ENCODE data around the gene APEH. TPM values are rescaled to one million over a fixed set of nuclear protein-coding genes. Genes with fewer than 3 reads are reported as not detected.

The APEH gene
- total RNA-seq, 1 experiment from 2014 or later = 215 TPM

DNA sequence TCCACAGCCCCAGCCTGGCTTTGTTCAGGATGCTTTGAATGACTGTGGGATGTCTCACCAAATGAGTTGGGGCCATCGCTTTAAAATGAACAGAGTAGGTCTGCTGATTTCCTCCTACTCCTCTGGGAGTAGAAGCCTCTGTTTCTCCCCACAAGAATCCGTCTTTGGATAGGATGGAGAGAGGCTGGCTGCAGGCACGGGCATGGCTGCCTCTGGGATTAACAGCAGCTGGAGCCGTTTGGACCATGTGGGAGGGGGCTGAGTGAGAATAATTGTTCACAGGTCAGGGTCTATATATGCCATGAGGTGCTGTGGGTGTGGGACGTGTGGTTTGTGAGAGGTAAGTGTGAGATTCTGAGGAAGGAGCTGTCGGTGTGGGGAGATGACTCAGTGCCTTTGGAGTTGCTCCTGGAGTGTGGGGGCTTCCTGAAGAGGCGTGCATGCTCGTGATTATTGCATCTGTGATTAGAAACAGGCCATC lies 48.0 kb upstream of the APEH start:
- Mint-ChIP-seq H3K27me3 (ENCODE audit: low read depth) (peaks cover 2% of the 10 kb centered on the region), H3K27ac (no peak overlapping the region), H3K36me3 (ENCODE audit: insufficient read depth in 1 of 3, low read depth in 3 of 3) (peaks cover 0 to 3% (median 3%) of the 10 kb centered on the region in 3 experiments; a peak in 4 of 7 replicates), H3K4me1 (no peaks in the 10 kb centered on the region), H3K4me3 (no peak overlapping the region), H3K9me3 (peaks cover 0 to 4% of the 10 kb centered on the region in 2 experiments; a peak in 1 of 5 replicates)
- H3K79me2 ChIP-seq (ENCODE audit: insufficient read depth, low read length) = no peaks in the 10 kb centered on the region
- H2BK15ac ChIP-seq (ENCODE audit: low read depth, low read length) = no peak overlapping the region
- no peak overlapping the region for H3T11ph ChIP-seq (ENCODE audit: low read length)
- H3K18ac ChIP-seq (ENCODE audit: insufficient read length, low read depth, low read length) = no peak overlapping the region
- H4K91ac ChIP-seq (ENCODE audit: insufficient read length, low read depth, low read length) = no peak overlapping the region
- no peak overlapping the region for H2AFZ ChIP-seq (ENCODE audit: low read length)
- no peaks in the 10 kb centered on the region for H3K27me3 ChIP-seq (ENCODE audit: insufficient read depth, low read length)
- WGBS (ENCODE audit: extremely low coverage, insufficient read length, low lambda C conversion rate) = no CpG with 5 or more reads among the region's 8 CpGs
- no peak overlapping the region for H4K8ac ChIP-seq (replicated peaks; ENCODE audit: insufficient read length, low read depth, low read length)
- H3K23me2 ChIP-seq (ENCODE audit: insufficient read length, low read depth, low read length, poor library complexity, severe bottlenecking) = no peaks in the 10 kb centered on the region
- H3K9me3 ChIP-seq (ENCODE audit: control insufficient read depth, low read depth, low read length) = no peaks in the 10 kb centered on the region
- no peaks in the 10 kb centered on the region for H3K79me1 ChIP-seq (ENCODE audit: insufficient read depth, low read depth, low read length, poor library complexity, severe bottlenecking)
- H4K20me1 ChIP-seq (ENCODE audit: control insufficient read depth, insufficient read depth, insufficient read length) = no peaks in the 10 kb centered on the region
- H3K56ac ChIP-seq (ENCODE audit: insufficient read length, low read depth, low read length) = no peak overlapping the region
- no peak overlapping the region for H3K27ac ChIP-seq (ENCODE audit: insufficient read length, low read depth, low read length)
- H3K14ac ChIP-seq (ENCODE audit: insufficient read depth, low read length) = no peak overlapping the region
- no peaks in the 10 kb centered on the region for H3K4me1 ChIP-seq (ENCODE audit: insufficient read depth, low read length)
- no peak overlapping the region for H3K9ac ChIP-seq (ENCODE audit: extremely low read depth, insufficient read length, low read length)
- no peak overlapping the region for H2BK5ac ChIP-seq (ENCODE audit: insufficient read length, low read length)
- H2BK120ac ChIP-seq (ENCODE audit: low read depth, low read length, poor library complexity, severe bottlenecking) = no peak overlapping the region
- no peak overlapping the region for H3K23ac ChIP-seq (ENCODE audit: insufficient read length, low read depth, low read length)
- no peak overlapping the region for H2BK20ac ChIP-seq (ENCODE audit: low read depth, low read length, poor library complexity, severe bottlenecking)
- no peak overlapping the region for H3K4ac ChIP-seq (ENCODE audit: low read depth, low read length)
- no peak overlapping the region for H4K5ac ChIP-seq (ENCODE audit: insufficient read length, low read depth, low read length)
- no peak overlapping the region for H2BK12ac ChIP-seq (ENCODE audit: insufficient read length, low read depth, low read length)
- TF ChIP-seq, protein P1, sequence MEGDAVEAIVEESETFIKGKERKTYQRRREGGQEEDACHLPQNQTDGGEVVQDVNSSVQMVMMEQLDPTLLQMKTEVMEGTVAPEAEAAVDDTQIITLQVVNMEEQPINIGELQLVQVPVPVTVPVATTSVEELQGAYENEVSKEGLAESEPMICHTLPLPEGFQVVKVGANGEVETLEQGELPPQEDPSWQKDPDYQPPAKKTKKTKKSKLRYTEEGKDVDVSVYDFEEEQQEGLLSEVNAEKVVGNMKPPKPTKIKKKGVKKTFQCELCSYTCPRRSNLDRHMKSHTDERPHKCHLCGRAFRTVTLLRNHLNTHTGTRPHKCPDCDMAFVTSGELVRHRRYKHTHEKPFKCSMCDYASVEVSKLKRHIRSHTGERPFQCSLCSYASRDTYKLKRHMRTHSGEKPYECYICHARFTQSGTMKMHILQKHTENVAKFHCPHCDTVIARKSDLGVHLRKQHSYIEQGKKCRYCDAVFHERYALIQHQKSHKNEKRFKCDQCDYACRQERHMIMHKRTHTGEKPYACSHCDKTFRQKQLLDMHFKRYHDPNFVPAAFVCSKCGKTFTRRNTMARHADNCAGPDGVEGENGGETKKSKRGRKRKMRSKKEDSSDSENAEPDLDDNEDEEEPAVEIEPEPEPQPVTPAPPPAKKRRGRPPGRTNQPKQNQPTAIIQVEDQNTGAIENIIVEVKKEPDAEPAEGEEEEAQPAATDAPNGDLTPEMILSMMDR (conservative IDR thresholded peaks at IDR 0.05) = no peak
- no peak overlapping the region for H2AK5ac ChIP-seq (ENCODE audit: insufficient read length, low read length)
- DNase-seq = no peak
- no peak overlapping the region for H3K4me2 ChIP-seq (ENCODE audit: insufficient read depth, insufficient read length, low read length)
